DMS 273 (cell line): ENCODE measurements around the gene RNF182.
A peak's percentile ranks its signal among the peaks of the same experiment; 100 is the strongest.

Experiments
- DNase-seq: peaks from one replicate; lab custom pipeline; 2025; ENCODE audit not compliant: unreplicated experiment; lab: John Stamatoyannopoulos, UW

Gene RNF182

GRCh38 chr6:14026831-14027539, 102.2 kb downstream of the RNF182 start:
- peak; percentile 89 for DNase-seq

- no peak for DNase-seq
These were observed 103.9 kb downstream of the RNF182 start for GRCh38 chr6:14028631-14029030.

GRCh38 chr6:14029605-14030004, 104.9 kb downstream of the RNF182 start:
- no peak for DNase-seq
